Stimulated activated naive CD8-positive, alpha-beta T cell treated with anti-CD3 and anti-CD28 coated beads, Interleukin-15, Interleukin-2, amounts not matched to agents 100 ng/mL and 50 ng/mL, for 24 hours (primary cell): ENCODE measurements around the gene B3GNT7.
A peak's percentile ranks its signal among the peaks of the same experiment; 100 is the strongest.

ENCODE experiments used
- H3K27ac Mint-ChIP-seq: one replicate; pipeline ENCODE4 v1.8.0; 2021; ENCODE audit warnings: mild to moderate bottlenecking, mixed read lengths
- H3K27me3 Mint-ChIP-seq: one replicate; pipeline ENCODE4 v1.8.0; 2021; ENCODE audit warnings: mixed read lengths
- H3K36me3 Mint-ChIP-seq: one replicate; pipeline ENCODE4 v1.8.0; 2021; ENCODE audit warnings: low read depth, mixed read lengths
- H3K4me1 Mint-ChIP-seq: one replicate; pipeline ENCODE4 v1.8.0; 2021; ENCODE audit warnings: low read depth, mixed read lengths
- H3K4me3 Mint-ChIP-seq: one replicate; pipeline ENCODE4 v1.8.0; 2021; ENCODE audit warnings: mild to moderate bottlenecking, mixed read lengths
- H3K9me3 Mint-ChIP-seq: one replicate; pipeline ENCODE4 v1.8.0; 2021; ENCODE audit warnings: mixed read lengths

B3GNT7 gene

DNA sequence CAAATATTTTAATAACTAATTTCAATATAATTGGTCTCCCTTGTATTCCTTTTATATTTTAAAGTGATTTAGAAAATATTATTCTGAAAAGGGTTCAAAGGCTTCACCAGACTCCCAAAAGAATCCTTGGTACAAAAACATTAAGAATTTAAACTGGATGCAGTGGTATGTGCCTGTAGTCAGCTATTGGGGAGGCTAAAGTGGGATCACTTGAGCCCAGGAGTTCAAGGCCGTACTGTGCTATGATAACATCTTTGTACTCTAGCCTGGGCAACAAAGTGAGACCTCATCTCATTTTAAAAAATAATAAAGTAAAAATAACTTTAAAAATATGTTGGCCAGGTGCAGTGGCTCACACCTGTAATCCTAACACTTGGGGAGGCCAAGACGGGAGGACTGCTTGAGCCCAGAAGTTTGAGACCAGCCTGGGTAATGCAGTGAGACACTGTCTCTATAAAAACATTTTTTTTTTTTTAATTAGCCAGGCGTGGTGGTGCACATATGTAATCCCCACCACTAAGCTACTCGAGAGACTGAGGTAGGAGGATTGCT is 54.1 kb downstream of the B3GNT7 start:
- no peaks in the 10 kb centered on the region for H3K27me3 Mint-ChIP-seq
- no peak overlapping the region for H3K27ac Mint-ChIP-seq
- peaks cover 30% of the 10 kb centered on the region for H3K36me3 Mint-ChIP-seq
- H3K9me3 Mint-ChIP-seq, result no peaks in the 10 kb centered on the region
- H3K4me1 Mint-ChIP-seq, result peaks cover 15% of the 10 kb centered on the region
- H3K4me3 Mint-ChIP-seq, result no peak overlapping the region

DNA sequence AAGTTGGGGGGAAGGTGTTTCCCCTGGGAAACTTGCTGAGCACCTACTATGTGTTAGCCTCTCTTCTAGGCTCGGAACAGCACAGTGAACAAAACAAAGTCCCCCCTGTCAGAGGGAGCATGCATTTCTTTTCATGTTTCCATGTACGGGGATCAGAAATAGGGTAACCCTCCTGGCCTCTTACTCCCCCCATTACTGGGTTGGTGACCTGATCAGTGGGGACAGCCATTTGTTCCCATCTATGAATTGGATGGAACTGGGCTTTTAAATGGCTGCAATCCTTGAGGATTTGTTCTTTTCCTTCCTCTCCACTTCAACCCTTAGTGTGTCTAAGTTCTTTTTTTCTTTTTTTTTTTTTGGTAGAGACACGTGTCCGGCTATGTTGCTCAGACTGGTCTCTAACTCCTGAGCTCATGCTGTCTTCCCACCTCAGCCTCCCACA is 55.1 kb downstream of the B3GNT7 start:
- Mint-ChIP-seq H3K27me3 (no peaks in the 10 kb centered on the region), H3K9me3 (no peaks in the 10 kb centered on the region), H3K4me3 (no peak overlapping the region), H3K27ac (peak overlapping the region; percentile 52), H3K4me1 (peaks cover 21% of the 10 kb centered on the region), H3K36me3 (peaks cover 40% of the 10 kb centered on the region)
